Esophagus squamous epithelium (tissue), 5 donors: ENCODE data around the gene CCSER1. TPM values are rescaled to one million over a fixed set of nuclear protein-coding genes. Genes with fewer than 3 reads are reported as not detected.

Source experiments
- DNase-seq: peaks from one replicate; lab custom pipeline; 2025; lab: John Stamatoyannopoulos, UW
- H3K27ac ChIP-seq, 4 donors: fragments of 200-600 bp; sonication (generic); one replicate each; pipeline ENCODE4 v1.5.1; 2016 to 2019; ENCODE audit warnings: mild to moderate bottlenecking in 1 of 4
- H3K27me3 ChIP-seq, 4 donors: fragments of 200-600 bp; sonication (generic); 1 replicate in 3 of 4; 2 replicates in 1 of 4; pipeline versions ENCODE4 v1.5.1 to v1.6.0; 2017 to 2021; ENCODE audit warnings: antibody characterized with exemption in 1 of 4
- H3K36me3 ChIP-seq, 3 donors: fragments of 200-600 bp; sonication (generic); one replicate each; pipeline ENCODE4 v1.5.1; 2016 to 2019
- H3K4me1 ChIP-seq, 3 donors: fragments of 200-600 bp; sonication (generic); one replicate each; pipeline ENCODE4 v1.5.1; 2017 to 2019
- H3K4me3 ChIP-seq, 4 donors: fragments of 200-600 bp; sonication (generic); 1 replicate in 3 of 4; 2 replicates in 1 of 4; pipeline ENCODE4 v1.5.1; 2016 to 2019; ENCODE audit warnings: mild to moderate bottlenecking in 2 of 4, moderate library complexity in 1 of 4
- H3K9me3 ChIP-seq, 3 donors: fragments of 200-600 bp; sonication (generic); one replicate each; pipeline ENCODE4 v1.5.1; 2016 to 2019
- CTCF ChIP-seq, 6 experiments: fragments of 450-650 bp in 4 of 6; fragments of 200-600 bp in 2 of 6; sonication (generic) in 2 of 6; IDR thresholded peaks; one replicate each; pipeline ENCODE4 v1.5.1; 2016 to 2019; ENCODE audit warnings: antibody characterized with exemption in 6 of 6, mild to moderate bottlenecking in 4 of 6, moderate library complexity in 4 of 6
- POLR2A ChIP-seq, 4 donors: fragments of 450-650 bp; IDR thresholded peaks; one replicate each; pipeline ENCODE4 v1.6.1; 2017; ENCODE audit warnings: antibody characterized with exemption in 4 of 4, mild to moderate bottlenecking in 4 of 4, moderate library complexity in 3 of 4
- WGBS, 2 donors: methylation state at CpG; one replicate each; pipeline ENCODE4 v1.1.5; 2018; 5-methylcytosine and 5-hydroxymethylcytosine counted together
- intact Hi-C: fragments of 100-400 bp; cut with DNase I; formaldehyde crosslinking; loops from one replicate; pipeline ENCODE4 v1.15.0; 2022
- total RNA-seq, 4 donors: library from RNA; depleted of rRNA; stranded (reverse); fragments of >200 nt; gene quantifications; one replicate each; pipeline ENCODE4 v1.1.0, GENCODE V29; 2016
- donor health status: DM: yes; HTN: yes; CAD: no.

The CCSER1 gene
- total RNA-seq, 4 donors from 2014 or later: 1.2 to 12.4 (median 2.2) TPM

GRCh38 chr4:90597927-90598326, 470.7 kb downstream of the CCSER1 start:
- Histone ChIP-seq H3K36me3 (no peaks in the 10 kb centered on the region), H3K27me3 (no peaks in the 10 kb centered on the region), H3K27ac (no peak overlapping the region), H3K4me3 (no peak overlapping the region), H3K4me1 (no peaks in the 10 kb centered on the region), H3K9me3 (no peaks in the 10 kb centered on the region)
- no peak for TF ChIP-seq CTCF (IDR thresholded peaks at IDR 0.05)
- no peak for TF ChIP-seq POLR2A (IDR thresholded peaks at IDR 0.05)
- intact Hi-C loops: no loop called here
- no peak for DNase-seq
- WGBS, 2 donors: 83 to 87% methylated on average over 4 of the region's 4 CpGs

GRCh38 chr4:90598741-90599140, 471.5 kb downstream of the CCSER1 start:
- WGBS, 2 donors: 88 to 100% methylated on average over 1 to 2 of the region's 2 CpGs
- no peaks in the 10 kb centered on the region for H3K36me3 ChIP-seq
- no peak for DNase-seq

GRCh38 chr4:90602726-90603125, 475.5 kb downstream of the CCSER1 start:
- no peak for TF ChIP-seq POLR2A (IDR thresholded peaks at IDR 0.05)
- no peak for TF ChIP-seq CTCF (IDR thresholded peaks at IDR 0.05)
- no peaks in the 10 kb centered on the region for H3K9me3 ChIP-seq
- H3K27ac ChIP-seq: no peak overlapping the region
- intact Hi-C loops: no loop called here
- 83 to 87% methylated on average over 4 of the region's 4 CpGs for WGBS, 2 donors
- no peaks in the 10 kb centered on the region for H3K27me3 ChIP-seq
- DNase-seq: no peak
- no peaks in the 10 kb centered on the region for H3K36me3 ChIP-seq
- no peak overlapping the region for H3K4me3 ChIP-seq
- no peaks in the 10 kb centered on the region for H3K4me1 ChIP-seq

More at GRCh38 chr4:90598741-90599140, 471.5 kb downstream of the CCSER1 start:
- no peak overlapping the region for H3K27ac ChIP-seq
- no peaks in the 10 kb centered on the region for H3K4me1 ChIP-seq
- no peak for TF ChIP-seq CTCF (IDR thresholded peaks at IDR 0.05)
- TF ChIP-seq POLR2A (IDR thresholded peaks at IDR 0.05): no peak
- no peak overlapping the region for H3K4me3 ChIP-seq
- intact Hi-C loops: no loop called here
- H3K9me3 ChIP-seq: no peaks in the 10 kb centered on the region
- H3K27me3 ChIP-seq: no peaks in the 10 kb centered on the region

GRCh38 chr4:90603540-90603939, 476.3 kb downstream of the CCSER1 start:
- intact Hi-C loops: no loop called here
- no peak for TF ChIP-seq POLR2A (IDR thresholded peaks at IDR 0.05)
- no peak for TF ChIP-seq CTCF (IDR thresholded peaks at IDR 0.05)
- Histone ChIP-seq H3K27ac (no peak overlapping the region), H3K27me3 (no peaks in the 10 kb centered on the region), H3K36me3 (no peaks in the 10 kb centered on the region), H3K4me1 (no peaks in the 10 kb centered on the region), H3K9me3 (no peaks in the 10 kb centered on the region), H3K4me3 (no peak overlapping the region)
- 48 to 51% methylated on average over 2 of the region's 2 CpGs for WGBS, 2 donors
- no peak for DNase-seq

- Histone ChIP-seq H3K27me3 (no peaks in the 10 kb centered on the region), H3K4me3 (no peak overlapping the region), H3K4me1 (no peaks in the 10 kb centered on the region), H3K9me3 (no peaks in the 10 kb centered on the region), H3K27ac (no peak overlapping the region), H3K36me3 (no peaks in the 10 kb centered on the region)
- DNase-seq: no peak
- intact Hi-C loops: no loop called here
- WGBS, 2 donors: 97 to 100% methylated on average over 1 of the region's 1 CpG
- no peak for TF ChIP-seq POLR2A (IDR thresholded peaks at IDR 0.05)
- TF ChIP-seq CTCF (IDR thresholded peaks at IDR 0.05): no peak
These were observed 479.6 kb downstream of the CCSER1 start for GRCh38 chr4:90606781-90607180.
